ENCODE results near the gene OCIAD1. TPM values are rescaled to one million over a fixed set of nuclear protein-coding genes. Genes with fewer than 3 reads are reported as not detected.

Gene OCIAD1
- polyA plus RNA-seq, 3 donors: 112 to 145 (median 139) TPM

DNA sequence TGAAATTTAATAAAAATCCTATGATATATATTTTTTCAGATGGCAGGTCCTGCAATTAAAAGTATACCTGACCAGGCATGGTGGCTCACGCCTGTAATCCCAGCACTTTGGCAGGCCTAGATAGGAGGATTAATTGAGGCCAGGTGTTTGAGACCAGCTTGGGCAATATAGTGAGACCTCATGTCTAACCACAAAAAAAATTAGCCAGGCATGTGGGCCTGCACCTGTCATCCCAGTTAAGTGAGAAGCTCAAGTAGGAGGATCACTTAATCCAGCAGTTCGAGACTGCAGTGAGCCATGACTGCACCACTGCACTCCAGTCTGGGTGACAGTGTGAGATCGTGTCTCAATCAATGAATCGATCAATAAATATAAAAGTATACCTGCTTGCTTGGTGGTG, 73.2 kb downstream of the OCIAD1 start:
- H3K36me3 ChIP-seq (replicated peaks in 1 of 2; ENCODE audit: control insufficient read depth in 1 of 2, insufficient read depth in 2 of 2, low read length in 2 of 2): no peaks in the 10 kb centered on the region
- H3K79me2 ChIP-seq (ENCODE audit: insufficient read depth, low read length): no peaks in the 10 kb centered on the region
- H3K36me3 Mint-ChIP-seq: peaks cover 0 to 2% of the 10 kb centered on the region in 2 donors
- H3K9ac ChIP-seq (ENCODE audit: insufficient read depth, low read length, poor library complexity, severe bottlenecking): no peak overlapping the region
- H3K27ac ChIP-seq (ENCODE audit: low read depth in 1 of 2, low read length in 2 of 2): no peak overlapping the region
- DNase-seq: no peak
- H2AFZ ChIP-seq (ENCODE audit: insufficient read depth, low read depth, low read length, poor library complexity, severe bottlenecking): no peak overlapping the region
- TF ChIP-seq, protein P1, sequence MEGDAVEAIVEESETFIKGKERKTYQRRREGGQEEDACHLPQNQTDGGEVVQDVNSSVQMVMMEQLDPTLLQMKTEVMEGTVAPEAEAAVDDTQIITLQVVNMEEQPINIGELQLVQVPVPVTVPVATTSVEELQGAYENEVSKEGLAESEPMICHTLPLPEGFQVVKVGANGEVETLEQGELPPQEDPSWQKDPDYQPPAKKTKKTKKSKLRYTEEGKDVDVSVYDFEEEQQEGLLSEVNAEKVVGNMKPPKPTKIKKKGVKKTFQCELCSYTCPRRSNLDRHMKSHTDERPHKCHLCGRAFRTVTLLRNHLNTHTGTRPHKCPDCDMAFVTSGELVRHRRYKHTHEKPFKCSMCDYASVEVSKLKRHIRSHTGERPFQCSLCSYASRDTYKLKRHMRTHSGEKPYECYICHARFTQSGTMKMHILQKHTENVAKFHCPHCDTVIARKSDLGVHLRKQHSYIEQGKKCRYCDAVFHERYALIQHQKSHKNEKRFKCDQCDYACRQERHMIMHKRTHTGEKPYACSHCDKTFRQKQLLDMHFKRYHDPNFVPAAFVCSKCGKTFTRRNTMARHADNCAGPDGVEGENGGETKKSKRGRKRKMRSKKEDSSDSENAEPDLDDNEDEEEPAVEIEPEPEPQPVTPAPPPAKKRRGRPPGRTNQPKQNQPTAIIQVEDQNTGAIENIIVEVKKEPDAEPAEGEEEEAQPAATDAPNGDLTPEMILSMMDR (IDR thresholded peaks at IDR 0.05): no peak
- H3K4me1 ChIP-seq (ENCODE audit: control insufficient read depth in 1 of 2, insufficient read depth in 2 of 2, low read length in 2 of 2): peaks cover 6 to 9% of the 10 kb centered on the region in 2 donors
- no peak overlapping the region for H3K4me2 ChIP-seq (replicated peaks; ENCODE audit: extremely low read depth, low read length, poor library complexity, severe bottlenecking)
- intact Hi-C loops (cut with micrococcal nuclease): no loop called here
- H3K27ac Mint-ChIP-seq: no peak overlapping the region
- H4K20me1 ChIP-seq (ENCODE audit: insufficient read depth, low read length): no peaks in the 10 kb centered on the region
- no peak overlapping the region for H3K4me3 ChIP-seq (replicated peaks in 1 of 3; ENCODE audit: low read depth in 2 of 3, low read length in 3 of 3)
- H3K27me3 ChIP-seq (ENCODE audit: control insufficient read depth in 2 of 2, insufficient read depth in 2 of 2, low read length in 2 of 2): peaks cover 0 to 3% of the 10 kb centered on the region in 2 donors
- H3K9me3 ChIP-seq (replicated peaks in 1 of 2; ENCODE audit: control insufficient read depth in 1 of 2, insufficient read depth in 1 of 2, low read length in 2 of 2): no peaks in the 10 kb centered on the region
- peaks cover 4 to 9% (median 6%) of the 10 kb centered on the region in 3 donors for H3K27me3 Mint-ChIP-seq (ENCODE audit: low read depth in 3 of 3)
- H3K9me3 Mint-ChIP-seq: peaks cover 0 to 6% (median 0%) of the 10 kb centered on the region in 7 donors
- WGBS (ENCODE audit: insufficient coverage): 100% methylated on average over 3 of the region's 4 CpGs
- H3K4me3 Mint-ChIP-seq: no peak overlapping the region
- peaks cover 21% of the 10 kb centered on the region for H3K4me1 Mint-ChIP-seq

DNA sequence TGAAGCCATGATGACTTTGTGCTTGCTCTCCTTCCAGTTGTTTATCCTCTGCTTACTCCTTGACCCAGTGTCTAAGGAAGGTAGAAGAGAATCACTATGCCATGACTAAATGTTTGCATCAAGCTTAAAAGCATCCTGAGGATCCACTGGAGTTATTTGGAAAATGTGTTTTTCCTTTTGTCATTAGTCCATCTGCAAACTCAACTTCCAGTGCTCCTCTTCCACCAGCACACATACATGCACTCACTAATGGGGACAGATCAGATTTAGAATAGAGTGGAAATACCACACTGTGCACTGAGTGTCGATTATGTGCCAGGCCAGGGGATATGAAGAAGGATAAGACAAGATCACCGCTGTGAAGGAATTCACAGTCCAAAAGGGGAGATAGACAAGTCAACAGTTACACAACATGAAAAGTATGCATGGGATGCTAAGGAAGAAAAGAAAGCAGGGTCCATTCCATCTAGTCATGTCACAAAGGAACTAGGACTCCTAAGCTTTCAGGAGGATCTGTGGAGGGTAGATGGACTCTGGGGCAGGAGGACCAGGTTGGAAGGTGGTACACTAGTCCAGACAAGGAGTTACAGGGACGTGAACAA, 73.8 kb downstream of the OCIAD1 start:
- TF ChIP-seq, protein P1 (IDR thresholded peaks at IDR 0.05): no peak
- Histone ChIP-seq H3K36me3 (replicated peaks in 1 of 2; ENCODE audit: control insufficient read depth in 1 of 2, insufficient read depth in 2 of 2, low read length in 2 of 2) (no peaks in the 10 kb centered on the region), H3K27me3 (ENCODE audit: control insufficient read depth in 2 of 2, insufficient read depth in 2 of 2, low read length in 2 of 2) (peaks cover 0 to 3% of the 10 kb centered on the region in 2 donors), H2AFZ (ENCODE audit: insufficient read depth, low read depth, low read length, poor library complexity, severe bottlenecking) (no peak overlapping the region), H3K27ac (ENCODE audit: low read depth in 1 of 2, low read length in 2 of 2) (no peak overlapping the region), H3K9me3 (replicated peaks in 1 of 2; ENCODE audit: control insufficient read depth in 1 of 2, insufficient read depth in 1 of 2, low read length in 2 of 2) (no peaks in the 10 kb centered on the region), H3K79me2 (ENCODE audit: insufficient read depth, low read length) (no peaks in the 10 kb centered on the region), H3K4me3 (replicated peaks in 1 of 3; ENCODE audit: low read depth in 2 of 3, low read length in 3 of 3) (no peak overlapping the region), H4K20me1 (ENCODE audit: insufficient read depth, low read length) (no peaks in the 10 kb centered on the region), H3K9ac (ENCODE audit: insufficient read depth, low read length, poor library complexity, severe bottlenecking) (no peak overlapping the region), H3K4me2 (replicated peaks; ENCODE audit: extremely low read depth, low read length, poor library complexity, severe bottlenecking) (no peak overlapping the region), H3K4me1 (ENCODE audit: control insufficient read depth in 1 of 2, insufficient read depth in 2 of 2, low read length in 2 of 2) (peaks cover 6 to 9% of the 10 kb centered on the region in 2 donors)
- H3K4me1 Mint-ChIP-seq: peaks cover 15% of the 10 kb centered on the region
- H3K9me3 Mint-ChIP-seq: peaks cover 0 to 6% (median 0%) of the 10 kb centered on the region in 7 donors
- no peak overlapping the region for H3K27ac Mint-ChIP-seq
- WGBS (ENCODE audit: insufficient coverage): 92% methylated on average over 3 of the region's 3 CpGs
- DNase-seq: no peak
- H3K27me3 Mint-ChIP-seq (ENCODE audit: low read depth in 3 of 3): peaks cover 4 to 9% (median 6%) of the 10 kb centered on the region in 3 donors
- no peak overlapping the region for H3K4me3 Mint-ChIP-seq
- H3K36me3 Mint-ChIP-seq: peaks cover 0 to 2% of the 10 kb centered on the region in 2 donors
- intact Hi-C loops (cut with micrococcal nuclease): no loop called here
